Regular cardiac myocyte (primary cell): ENCODE data around the gene ADAMTS14. TPM values are rescaled to one million over a fixed set of nuclear protein-coding genes. Genes with fewer than 3 reads are reported as not detected.

Experiments
- total RNA-seq: library from RNA; depleted of rRNA; stranded (reverse); fragments of >200 nt; gene quantifications from 2 replicates; pipeline ENCODE4 v1.2.3, GENCODE V29; 2014

ADAMTS14 gene
- total RNA-seq: 1.9 and 4.2 TPM in 2 replicates

GRCh38 chr10:70672165-70673042 is at the start of gene ADAMTS14:
Gene ADAMTS14, plus strand, starts transcription at chr10:70672506. Its CDS starts 297 bp downstream, at chr10:70672803.

GRCh38 chr10:70785190-70785589 is 112.9 kb downstream of the ADAMTS14 start, which contains the start of gene TBATA:
Gene TBATA, minus strand, starts transcription at chr10:70785377. Its CDS starts 1,998 bp downstream, at chr10:70783379.

Other genes with a start within 250 kb of the ADAMTS14 start
- not detected in 2 replicates for gene NODAL, start 230.8 kb upstream of the ADAMTS14 start, total RNA-seq
- 0.19 and 0.56 TPM in 2 replicates for gene PALD1, start 193.7 kb upstream of the ADAMTS14 start, total RNA-seq
- not detected in 2 replicates for gene PRF1, start 69.8 kb upstream of the ADAMTS14 start, total RNA-seq
- gene TBATA, start 112.9 kb downstream of the ADAMTS14 start, total RNA-seq: not detected in 2 replicates
- 24.5 and 31.4 TPM in 2 replicates for gene SGPL1, start 143.4 kb downstream of the ADAMTS14 start, total RNA-seq
- 23.4 and 30.4 TPM in 2 replicates for gene PCBD1, start 216.1 kb downstream of the ADAMTS14 start, total RNA-seq